GM23338 (cell line): Measurements from ENCODE around the gene GNA12. TPM values are rescaled to one million over a fixed set of nuclear protein-coding genes. Genes with fewer than 3 reads are reported as not detected.

Experiments used
- ATAC-seq: fragments of 200-7000 bp; cut with Tn5 transposase; 3 replicates; pipeline ENCODE4 v1.9.1; 2020
- DNase-seq: peaks from one replicate; pipeline ENCODE4 v3.0.0-alpha.2; 2015; ENCODE audit warnings: low spot score
- H2AFZ ChIP-seq: fragments of 200-600 bp; sonication (generic); 2 replicates; pipeline ENCODE4 v1.8.0; 2016; ENCODE audit warnings: antibody characterized with exemption, mild to moderate bottlenecking, moderate library complexity
- H3F3A ChIP-seq: fragments of 200-600 bp; sonication (generic); replicated peaks from 2 replicates; pipeline ENCODE4 v1.8.0; 2017; ENCODE audit warnings: antibody characterized with exemption, mixed run types, low read depth
- H3K27ac ChIP-seq: fragments of 200-600 bp; sonication (generic); 2 replicates; pipeline ENCODE4 v1.6.1; 2016; ENCODE audit warnings: low read depth
- H3K27me3 ChIP-seq: fragments of 200-600 bp; sonication (generic); 2 replicates; pipeline ENCODE4 v1.8.0; 2016; ENCODE audit warnings: mild to moderate bottlenecking, mixed run types, moderate library complexity; ENCODE audit not compliant: insufficient read depth
- H3K36me3 ChIP-seq: fragments of 200-600 bp; sonication (generic); 2 replicates; pipeline ENCODE4 v1.8.0; 2016; ENCODE audit warnings: mild to moderate bottlenecking; ENCODE audit not compliant: insufficient read depth
- H3K4me1 ChIP-seq: fragments of 200-600 bp; sonication (generic); 2 replicates; pipeline ENCODE4 v1.8.0; 2016; ENCODE audit warnings: mild to moderate bottlenecking, moderate library complexity; ENCODE audit not compliant: insufficient read depth
- H3K4me2 ChIP-seq: fragments of 200-600 bp; sonication (generic); 2 replicates; pipeline ENCODE4 v1.7.1; 2017; ENCODE audit warnings: mixed run types
- H3K4me3 ChIP-seq: fragments of 200-600 bp; sonication (generic); 2 replicates; pipeline ENCODE4 v1.6.1; 2016; ENCODE audit warnings: mixed run types
- H3K79me2 ChIP-seq: fragments of 200-600 bp; sonication (generic); replicated peaks from 2 replicates; pipeline ENCODE4 v1.8.0; 2017; ENCODE audit warnings: mild to moderate bottlenecking; ENCODE audit not compliant: insufficient read depth
- H3K9me2 ChIP-seq: fragments of 200-600 bp; sonication (generic); 2 replicates; pipeline ENCODE4 v1.8.0; 2017; ENCODE audit not compliant: insufficient read depth
- H4K20me1 ChIP-seq: fragments of 200-600 bp; sonication (generic); replicated peaks from 2 replicates; pipeline ENCODE4 v1.8.0; 2017; ENCODE audit warnings: mild to moderate bottlenecking; ENCODE audit not compliant: insufficient read depth
- H3K27ac Mint-ChIP-seq: 2 replicates; pipeline ENCODE4 v1.8.0; 2020; ENCODE audit warnings: inconsistent platforms, mild to moderate bottlenecking, moderate library complexity, mixed read lengths
- H3K27me3 Mint-ChIP-seq: 3 replicates; pipeline ENCODE4 v1.8.0; 2022; ENCODE audit warnings: low read depth, mild to moderate bottlenecking, moderate library complexity, mixed read lengths, inconsistent platforms; ENCODE audit not compliant: insufficient read depth, poor library complexity
- H3K36me3 Mint-ChIP-seq: 3 replicates; pipeline ENCODE4 v1.8.0; 2021; ENCODE audit warnings: low read depth, mild to moderate bottlenecking, inconsistent platforms, moderate library complexity, mixed read lengths
- H3K4me1 Mint-ChIP-seq: 3 replicates; pipeline ENCODE4 v1.8.0; 2020; ENCODE audit warnings: mild to moderate bottlenecking, inconsistent platforms, mixed read lengths
- H3K4me3 Mint-ChIP-seq: 3 replicates; pipeline ENCODE4 v1.8.0; 2021; ENCODE audit warnings: moderate library complexity, mild to moderate bottlenecking, inconsistent platforms, mixed read lengths
- H3K9me3 Mint-ChIP-seq: 3 replicates; pipeline ENCODE4 v1.8.0; 2020; ENCODE audit warnings: moderate library complexity, mild to moderate bottlenecking, inconsistent platforms, mixed read lengths
- CREB1 ChIP-seq: fragments of 250-450 bp; sonication (Bioruptor Pico); IDR thresholded peaks from 2 replicates; pipeline ENCODE4 v1.5.0; 2020; ENCODE audit warnings: low read depth, mild to moderate bottlenecking, moderate library complexity
- CTCF ChIP-seq, 2 experiments: fragments of 200-600 bp in 1 of 2; sonication (generic) in 1 of 2; conservative IDR thresholded peaks; 2 replicates each; pipeline versions ENCODE4 v1.5.1 to v1.6.1; 2016 to 2017; ENCODE audit warnings: antibody characterized with exemption in 2 of 2, low read depth in 2 of 2, mild to moderate bottlenecking in 2 of 2, moderate library complexity in 1 of 2
- EZH2 ChIP-seq: fragments of 200-600 bp; sonication (generic); IDR thresholded peaks from one replicate; pipeline ENCODE4 v1.8.0; 2017; ENCODE audit warnings: antibody characterized with exemption, mild to moderate bottlenecking, low read depth; ENCODE audit not compliant: unreplicated experiment
- POLR2AphosphoS5 ChIP-seq: IDR thresholded peaks from 2 replicates; pipeline ENCODE4 v1.6.1; 2016; ENCODE audit warnings: antibody characterized with exemption, low read depth
- REST ChIP-seq: IDR thresholded peaks from one replicate; pipeline ENCODE4 v1.6.1; 2018; ENCODE audit warnings: antibody characterized with exemption; ENCODE audit not compliant: unreplicated experiment
- STAT1 ChIP-seq: IDR thresholded peaks from one replicate; pipeline ENCODE4 v1.6.1; 2016; ENCODE audit warnings: antibody characterized with exemption; ENCODE audit not compliant: unreplicated experiment
- ZNF114 ChIP-seq: fragments of 250-450 bp; sonication (Bioruptor Pico); IDR thresholded peaks from 2 replicates; pipeline ENCODE4 v1.5.0; 2020; ENCODE audit warnings: mild to moderate bottlenecking, moderate library complexity
- ZNF331 ChIP-seq: fragments of 250-450 bp; sonication (Bioruptor Pico); IDR thresholded peaks from 2 replicates; pipeline ENCODE4 v1.5.0; 2020; ENCODE audit warnings: low read depth, mild to moderate bottlenecking, moderate library complexity
- ZNF462 ChIP-seq: fragments of 250-450 bp; sonication (Bioruptor Pico); IDR thresholded peaks from 2 replicates; pipeline ENCODE4 v1.5.0; 2020; ENCODE audit warnings: mild to moderate bottlenecking, moderate library complexity
- polyA plus RNA-seq: library from polyadenylated mRNA; unstranded; fragments of >200 nt; fragmentation: Nextera tagmentation; extraction: Ambion mirVana; gene quantifications from 2 replicates; pipeline ENCODE4 v1.2.1, GENCODE V29; 2016
- total RNA-seq: library from RNA; depleted of rRNA; stranded (reverse); fragments of >200 nt; shearing (Covaris generic); gene quantifications from 2 replicates; pipeline ENCODE4 v1.2.3, GENCODE V29; 2014

Gene GNA12
- total and polyA plus RNA-seq, 2 experiments from 2014 or later: 24.0 to 87.7 TPM

GRCh38 chr7:2708041-2708440 is 136.1 kb downstream of the GNA12 start:
- H4K20me1 ChIP-seq: no peaks in the 10 kb centered on the region
- no peak overlapping the region for H3K4me2 ChIP-seq
- H3K9me2 ChIP-seq: no peaks in the 10 kb centered on the region
- no peaks in the 10 kb centered on the region for H3K36me3 ChIP-seq
- no peak overlapping the region for H3K4me3 ChIP-seq
- Mint-ChIP-seq H3K27me3 (peaks cover 14% of the 10 kb centered on the region), H3K27ac (no peak overlapping the region), H3K36me3 (peaks cover 4% of the 10 kb centered on the region; the same call in 1 of the 3 replicates), H3K4me1 (peaks cover 13% of the 10 kb centered on the region), H3K4me3 (no peak overlapping the region), H3K9me3 (0 out of 3 replicates have a peak, but pooled peaks cover 2% of the 10 kb centered on the region)
- DNase-seq (no peak), ATAC-seq (no peak)
- H3K4me1 ChIP-seq: no peaks in the 10 kb centered on the region
- no peaks in the 10 kb centered on the region for H3F3A ChIP-seq
- H2AFZ ChIP-seq: no peak overlapping the region
- H3K79me2 ChIP-seq: no peaks in the 10 kb centered on the region
- TF ChIP-seq REST (no peak), EZH2 (no peak), ZNF114 (CRISPR knock-in tag) (no peak), STAT1 (no peak), POLR2AphosphoS5 (no peak), CREB1 (CRISPR knock-in tag) (no peak)
- no peak overlapping the region for H3K27ac ChIP-seq
- no peaks in the 10 kb centered on the region for H3K27me3 ChIP-seq

- Histone ChIP-seq H3K27me3 (no peaks in the 10 kb centered on the region), H3K4me3 (no peak overlapping the region), H3K4me2 (no peak overlapping the region), H3K4me1 (no peaks in the 10 kb centered on the region), H3F3A (no peaks in the 10 kb centered on the region), H4K20me1 (no peaks in the 10 kb centered on the region), H2AFZ (no peak overlapping the region), H3K36me3 (no peaks in the 10 kb centered on the region), H3K9me2 (no peaks in the 10 kb centered on the region), H3K27ac (no peak overlapping the region), H3K79me2 (no peaks in the 10 kb centered on the region)
- DNase-seq: no peak
- Mint-ChIP-seq H3K9me3 (0 out of 3 replicates have a peak, but pooled peaks cover 2% of the 10 kb centered on the region), H3K4me1 (peaks cover 13% of the 10 kb centered on the region), H3K4me3 (no peak overlapping the region), H3K27me3 (peaks cover 13% of the 10 kb centered on the region), H3K27ac (no peak overlapping the region), H3K36me3 (peaks cover 4% of the 10 kb centered on the region; the same call in 1 of the 3 replicates)
- TF ChIP-seq ZNF331 (CRISPR knock-in tag): no peak
- TF ChIP-seq EZH2: no peak
- no peak for TF ChIP-seq ZNF462 (CRISPR knock-in tag)
- peak in 1 of 2 experiments; percentile 36; a peak in 1 of 4 replicates for TF ChIP-seq CTCF (conservative IDR thresholded peaks at IDR 0.05; ENCODE audit: low read depth in 2 of 2)
- no peak for ATAC-seq
Observed at GRCh38 chr7:2707481-2707880, 136.6 kb downstream of the GNA12 start.
